OCI-LY7 (cell line): ENCODE measurements around the gene SHOX. TPM values are rescaled to one million over a fixed set of nuclear protein-coding genes. Genes with fewer than 3 reads are reported as not detected.

Source experiments
- BruUV-seq: library from RNA; stranded (reverse); fragments of 400-500 nt; replicated peaks from 2 replicates; lab custom pipeline; 2021; lab: Mats Ljungman, UMichigan
- CTCF ChIA-PET: fragments of 300-600 bp; sonication (Branson Sonifier 250); formaldehyde crosslinking; loops from one replicate; lab custom pipeline; 2022; ENCODE audit warnings: antibody characterized with exemption; ENCODE audit not compliant: unreplicated experiment; lab: Charles Lee
- POLR2A ChIA-PET: fragments of 300-600 bp; sonication (Branson Sonifier 250); formaldehyde crosslinking; loops from one replicate; lab custom pipeline; 2022; ENCODE audit warnings: antibody characterized with exemption; lab: Charles Lee
- DNase-seq: peaks from one replicate; pipeline ENCODE4 v3.0.0-alpha.2; 2015; ENCODE audit warnings: low spot score
- H2AFZ ChIP-seq: fragments of 200-600 bp; sonication (generic), shearing (Covaris generic); 2 replicates; pipeline ENCODE4 v1.6.1; 2014; ENCODE audit warnings: mild to moderate bottlenecking, antibody characterized with exemption, low read length, moderate library complexity
- H3K27ac ChIP-seq: fragments of 200-600 bp; sonication (generic); 2 replicates; pipeline ENCODE4 v1.5.1; 2014; ENCODE audit warnings: mixed run types, low read depth, mild to moderate bottlenecking, moderate library complexity, low read length, inconsistent platforms; ENCODE audit not compliant: poor library complexity, severe bottlenecking
- H3K36me3 ChIP-seq: fragments of 200-600 bp; sonication (generic); 2 replicates; pipeline ENCODE4 v1.6.1; 2014; ENCODE audit warnings: mild to moderate bottlenecking, antibody characterized with exemption, low read length, moderate library complexity, mixed read lengths; ENCODE audit not compliant: insufficient read depth
- H3K4me1 ChIP-seq: fragments of 200-600 bp; sonication (generic); 2 replicates; pipeline ENCODE4 v1.5.1; 2014; ENCODE audit warnings: mild to moderate bottlenecking, low read length; ENCODE audit not compliant: insufficient read depth, poor library complexity, severe bottlenecking
- H3K4me2 ChIP-seq: fragments of 200-600 bp; sonication (generic); 2 replicates; pipeline ENCODE4 v1.6.1; 2014; ENCODE audit warnings: mild to moderate bottlenecking, low read length
- H3K4me3 ChIP-seq: fragments of 200-600 bp; sonication (generic); 2 replicates; pipeline ENCODE4 v1.5.1; 2014; ENCODE audit warnings: mild to moderate bottlenecking, low read depth, low read length; ENCODE audit not compliant: poor library complexity, severe bottlenecking
- H3K79me2 ChIP-seq: fragments of 200-600 bp; sonication (generic); 2 replicates; pipeline ENCODE4 v1.6.1; 2016; ENCODE audit warnings: low read depth, mild to moderate bottlenecking, low read length, moderate library complexity, mixed read lengths; ENCODE audit not compliant: insufficient read depth
- H3K9me2 ChIP-seq: fragments of 200-600 bp; sonication (generic); 2 replicates; pipeline ENCODE4 v1.6.1; 2016; ENCODE audit warnings: mild to moderate bottlenecking, low read length, mixed read lengths; ENCODE audit not compliant: insufficient read depth
- H3K9me3 ChIP-seq: fragments of 200-600 bp; sonication (generic); 2 replicates; pipeline ENCODE4 v1.6.1; 2014; ENCODE audit warnings: mild to moderate bottlenecking, mixed run types, low read length, mixed read lengths
- H4K20me1 ChIP-seq: fragments of 200-600 bp; sonication (generic); 2 replicates; pipeline ENCODE4 v1.6.1; 2014; ENCODE audit warnings: mild to moderate bottlenecking, antibody characterized with exemption, low read length, moderate library complexity, mixed read lengths; ENCODE audit not compliant: insufficient read depth
- CTCF ChIP-seq: fragments of 200-600 bp; sonication (generic); conservative IDR thresholded peaks from 2 replicates; pipeline ENCODE4 v1.5.1; 2014; ENCODE audit warnings: mild to moderate bottlenecking, antibody characterized with exemption, low read length, moderate library complexity, mixed read lengths
- EZH2phosphoT487 ChIP-seq: fragments of 200-600 bp; sonication (generic); IDR thresholded peaks from 2 replicates; pipeline ENCODE4 v1.6.1; 2018; ENCODE audit warnings: low read depth, borderline replicate concordance, mild to moderate bottlenecking, mixed run types, antibody characterized with exemption, low read length, moderate library complexity, mixed read lengths
- intact Hi-C: fragments of 100-400 bp; cut with micrococcal nuclease; formaldehyde crosslinking; loops from one replicate; pipeline ENCODE4 v1.10.0; 2022; ENCODE audit not compliant: unreplicated experiment
- total RNA-seq, 2 experiments: library from RNA; depleted of rRNA in 1 of 2; stranded (reverse); fragments of >200 nt in 1 of 2; shearing (Covaris generic) in 1 of 2; gene quantifications; 2 replicates each; pipeline ENCODE4 v1.2.3, GENCODE V29; 2014 to 2022

The SHOX gene
- total RNA-seq, 2 experiments from 2014 or later = not detected

GRCh38 chrX:672931-673330 is 42.3 kb downstream of the SHOX start:
- BruUV-seq = no TSS peak
- no peak overlapping the region for H2AFZ ChIP-seq
- ChIA-PET POLR2A (no interaction called here), CTCF (no interaction called here)
- no peak overlapping the region for H3K4me2 ChIP-seq
- intact Hi-C loops = no loop called here
- H3K9me2 ChIP-seq = no peaks in the 10 kb centered on the region
- no peaks in the 10 kb centered on the region for H3K9me3 ChIP-seq
- H3K79me2 ChIP-seq = no peaks in the 10 kb centered on the region
- DNase-seq = no peak
- H3K4me1 ChIP-seq = no peaks in the 10 kb centered on the region
- TF ChIP-seq CTCF = no peak
- H4K20me1 ChIP-seq = no peaks in the 10 kb centered on the region
- H3K36me3 ChIP-seq = no peaks in the 10 kb centered on the region
- H3K4me3 ChIP-seq = no peak overlapping the region
- H3K27ac ChIP-seq = no peak overlapping the region

DNA sequence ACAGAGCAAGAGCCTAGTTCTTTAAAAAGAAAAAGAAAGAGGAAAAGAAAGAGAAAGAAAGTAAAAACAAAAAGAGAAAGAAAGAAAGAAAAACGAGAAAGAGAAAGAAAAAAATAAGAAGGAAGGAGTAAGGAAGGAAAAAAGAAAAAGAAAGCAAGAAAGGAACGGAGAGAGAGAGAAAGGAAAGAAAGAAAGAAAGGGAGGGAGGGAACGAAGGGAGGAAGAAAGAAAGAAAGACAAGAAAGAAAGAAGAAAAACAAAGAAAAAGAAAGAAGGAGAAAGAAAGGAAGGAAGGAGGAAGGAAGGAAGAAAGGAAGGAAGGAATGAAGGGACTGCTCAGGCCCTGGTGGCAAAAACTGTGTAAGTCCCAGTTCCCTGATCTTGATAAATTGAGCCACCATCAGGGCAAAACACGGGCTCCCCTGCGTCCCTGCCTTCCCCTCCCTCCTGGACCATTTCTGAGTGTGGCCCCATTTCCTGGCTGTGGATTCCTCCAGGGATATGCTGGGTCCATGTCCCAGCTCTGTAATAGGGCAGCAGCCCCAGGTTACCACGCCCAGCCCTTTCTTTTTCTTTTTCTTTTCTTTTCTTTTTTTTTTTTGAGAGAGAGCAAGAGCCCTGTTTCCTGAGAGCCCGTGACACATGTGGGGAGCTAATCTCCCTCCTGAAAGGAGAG is 44.8 kb downstream of the SHOX start:
- no TSS peak for BruUV-seq
- Histone ChIP-seq H2AFZ (no peak overlapping the region), H3K9me2 (no peaks in the 10 kb centered on the region), H3K36me3 (no peaks in the 10 kb centered on the region), H3K27ac (no peak overlapping the region), H3K4me1 (no peaks in the 10 kb centered on the region), H4K20me1 (no peaks in the 10 kb centered on the region), H3K4me3 (no peak overlapping the region), H3K79me2 (no peaks in the 10 kb centered on the region), H3K9me3 (no peaks in the 10 kb centered on the region), H3K4me2 (no peak overlapping the region)
- DNase-seq = no peak
- intact Hi-C loops = no loop called here
- TF ChIP-seq EZH2phosphoT487 (no peak), CTCF (no peak)
- CTCF ChIA-PET = no interaction called here
- POLR2A ChIA-PET = no interaction called here

DNA sequence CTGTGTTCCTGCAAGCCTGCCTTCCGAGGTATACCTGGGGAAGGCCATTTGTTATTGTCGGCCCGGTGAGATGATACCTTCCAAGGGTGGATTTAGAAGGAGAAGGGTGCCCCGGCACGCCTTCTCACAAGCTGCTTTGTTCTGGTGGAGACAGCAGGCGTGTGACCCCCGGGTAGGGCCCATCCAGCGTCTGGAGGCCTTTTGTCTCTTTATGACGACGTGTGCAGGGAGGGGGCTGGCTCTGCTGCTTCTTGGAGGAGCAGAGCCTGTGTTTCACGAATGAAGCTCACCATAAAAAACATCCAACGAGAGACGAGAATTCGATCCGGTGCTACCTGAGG is 45.3 kb downstream of the SHOX start:
- intact Hi-C loops = no loop called here
- H3K9me3 ChIP-seq = no peaks in the 10 kb centered on the region
- DNase-seq = no peak

More for the DNA sequence above, 45.3 kb downstream of the SHOX start:
- Histone ChIP-seq H2AFZ (no peak overlapping the region), H3K4me3 (no peak overlapping the region), H3K79me2 (no peaks in the 10 kb centered on the region), H3K36me3 (no peaks in the 10 kb centered on the region), H3K4me2 (no peak overlapping the region), H3K4me1 (no peaks in the 10 kb centered on the region), H4K20me1 (no peaks in the 10 kb centered on the region), H3K27ac (no peak overlapping the region), H3K9me2 (no peaks in the 10 kb centered on the region)
- CTCF ChIA-PET = no interaction called here
- no peak for TF ChIP-seq CTCF
- TF ChIP-seq EZH2phosphoT487 = no peak
- BruUV-seq = no TSS peak
- POLR2A ChIA-PET = no interaction called here
